ENCODE data around the gene HRC.

HRC gene

GRCh38 chr19:49113762-49114629, 41.2 kb downstream of the HRC start, which contains the start of gene LIN7B:
LIN7B (plus strand) TSS chr19:49114370; CDS start chr19:49114405, 35 bp downstream.
- peak; percentile 69 for DNase-seq

GRCh38 chr19:49111218-49111998, 43.8 kb downstream of the HRC start:
- no peak for DNase-seq

- DNase-seq: peak; percentile 54
These were observed 44.6 kb downstream of the HRC start for GRCh38 chr19:49110567-49110966.

- no peak for DNase-seq
These were observed 45.5 kb downstream of the HRC start for GRCh38 chr19:49109569-49110233.

- no peak for DNase-seq
These were observed 46.1 kb downstream of the HRC start for GRCh38 chr19:49109051-49109450.

- DNase-seq: no peak
These were observed 47.4 kb downstream of the HRC start for GRCh38 chr19:49107625-49108459.

- peak; percentile 43 for DNase-seq
These were observed 48.5 kb downstream of the HRC start for GRCh38 chr19:49106648-49107135.

GRCh38 chr19:49104229-49104864, 50.8 kb downstream of the HRC start:
- DNase-seq: no peak

GRCh38 chr19:49103331-49104085, 51.7 kb downstream of the HRC start:
- DNase-seq: no peak

GRCh38 chr19:49102303-49102702, 52.9 kb downstream of the HRC start:
- no peak for DNase-seq
